Common myeloid progenitor, CD34-positive (primary cell): Measurements from ENCODE around the gene RFX8.
A peak's percentile ranks its signal among the peaks of the same experiment; 100 is the strongest.

ENCODE experiments used
- CTCF ChIA-PET: fragments of 350-600 bp; sonication (Branson Sonifier 250); formaldehyde crosslinking; loops from one replicate; lab custom pipeline; 2021; ENCODE audit warnings: antibody characterized with exemption; lab: Charles Lee
- POLR2A ChIA-PET: fragments of 350-600 bp; sonication (Branson Sonifier 250); formaldehyde crosslinking; loops from one replicate; lab custom pipeline; 2021; ENCODE audit warnings: antibody characterized with exemption; lab: Charles Lee
- DNase-seq, 3 donors: peaks; one replicate each; pipeline versions ENCODE4 v3.0.0 to v3.0.0-alpha.2; 2013
- H3K27ac ChIP-seq, 2 experiments: 1 replicate in 1 of 2; 2 replicates in 1 of 2; pipeline ENCODE4 v1.7.0; 2013; ENCODE audit warnings: inconsistent platforms in 2 of 2, low read length in 2 of 2, mild to moderate bottlenecking in 2 of 2, low read depth in 1 of 2, moderate library complexity in 1 of 2; ENCODE audit not compliant: severe bottlenecking in 2 of 2, insufficient read depth in 1 of 2, poor library complexity in 1 of 2
- H3K27me3 ChIP-seq, 5 experiments: replicated peaks in 2 of 5; 1 replicate in 3 of 5; 2 replicates in 2 of 5; pipeline versions ENCODE4 v1.6.1 to v1.7.0; 2013; ENCODE audit warnings: low read length in 4 of 5, mild to moderate bottlenecking in 2 of 5, moderate library complexity in 2 of 5, inconsistent platforms in 1 of 5; ENCODE audit not compliant: insufficient read depth in 5 of 5, control insufficient read depth in 4 of 5
- H3K36me3 ChIP-seq, 4 experiments: 1 replicate in 2 of 4; 2 replicates in 2 of 4; pipeline versions ENCODE4 v1.6.1 to v1.7.0; 2013; ENCODE audit warnings: low read length in 3 of 4, control low read depth in 1 of 4, mild to moderate bottlenecking in 1 of 4; ENCODE audit not compliant: control insufficient read depth in 4 of 4, insufficient read depth in 4 of 4
- H3K4me1 ChIP-seq, 4 experiments: 1 replicate in 3 of 4; 2 replicates in 1 of 4; pipeline versions ENCODE4 v1.6.1 to v1.7.1; 2013; ENCODE audit warnings: low read length in 3 of 4, mild to moderate bottlenecking in 3 of 4, control low read depth in 1 of 4, inconsistent platforms in 1 of 4, moderate library complexity in 1 of 4; ENCODE audit not compliant: control insufficient read depth in 4 of 4, insufficient read depth in 4 of 4; ENCODE audit errors: control extremely low read depth in 1 of 4
- H3K4me3 ChIP-seq, 7 experiments: 1 replicate in 4 of 7; 2 replicates in 3 of 7; pipeline versions ENCODE4 v1.5.1 to v1.7.0; 2013; ENCODE audit warnings: mild to moderate bottlenecking in 7 of 7, low read length in 6 of 7, moderate library complexity in 6 of 7, inconsistent platforms in 2 of 7, low read depth in 2 of 7, control low read depth in 1 of 7; ENCODE audit not compliant: insufficient read depth in 4 of 7, control insufficient read depth in 1 of 7; ENCODE audit errors: extremely low read depth in 1 of 7
- H3K9me3 ChIP-seq, 5 experiments: 1 replicate in 4 of 5; 2 replicates in 1 of 5; pipeline versions ENCODE4 v1.6.1 to v1.7.1; 2013; ENCODE audit warnings: low read length in 4 of 5, mild to moderate bottlenecking in 2 of 5, inconsistent platforms in 1 of 5, low read depth in 1 of 5, moderate library complexity in 1 of 5; ENCODE audit not compliant: control insufficient read depth in 4 of 5, insufficient read depth in 2 of 5; ENCODE audit errors: control extremely low read depth in 1 of 5
- WGBS: methylation state at CpG from one replicate; pipeline ENCODE4 v1.1.5; 2013; ENCODE audit not compliant: insufficient coverage; 5-methylcytosine and 5-hydroxymethylcytosine counted together

RFX8 gene

GRCh38 chr2:101399021-101399799 is 75.7 kb downstream of the RFX8 start:
- H3K4me3 ChIP-seq = no peak overlapping the region
- H3K27me3 ChIP-seq = no peaks in the 10 kb centered on the region
- POLR2A ChIA-PET = no interaction called here
- peaks cover 0 to 4% (median 0%) of the 10 kb centered on the region in 5 experiments for H3K9me3 ChIP-seq
- CTCF ChIA-PET = interaction anchor here (1.4 to 2.7 kb wide), 4 partner anchors 9 to 23 kb away, joined by 3 to 9 read pairs (median 8); partner anchors contain the start of gene CREG2
- no peak for DNase-seq
- H3K4me1 ChIP-seq = peaks cover 26 to 46% (median 36%) of the 10 kb centered on the region in 4 experiments
- WGBS = 97% methylated on average over 7 of the region's 11 CpGs
- H3K36me3 ChIP-seq = no peaks in the 10 kb centered on the region
- no peak overlapping the region for H3K27ac ChIP-seq

- no peaks in the 10 kb centered on the region for H3K27me3 ChIP-seq
- ChIA-PET CTCF (interaction anchor here (1.4 to 2.7 kb wide), 4 partner anchors 10 to 22 kb away, joined by 3 to 9 read pairs (median 8); partner anchors contain the start of gene CREG2), POLR2A (no interaction called here)
- no peak for DNase-seq
- no peak overlapping the region for H3K4me3 ChIP-seq
- peaks cover 0 to 4% (median 0%) of the 10 kb centered on the region in 5 experiments for H3K9me3 ChIP-seq
- WGBS = 98% methylated on average over 6 of the region's 10 CpGs
- H3K36me3 ChIP-seq = no peaks in the 10 kb centered on the region
- peaks cover 26 to 43% (median 35%) of the 10 kb centered on the region in 4 experiments for H3K4me1 ChIP-seq
- no peak overlapping the region for H3K27ac ChIP-seq
Measured at GRCh38 chr2:101398116-101398821, 76.6 kb downstream of the RFX8 start.

- DNase-seq = no peak
- CTCF ChIA-PET = interaction anchor here (1.2 to 1.3 kb wide), 3 partner anchors 10 to 54 kb away, joined by 3 to 6 read pairs (median 4); no protein-coding TSS in a partner anchor
- no CpG with 5 or more reads among the region's 2 CpGs for WGBS
- H3K4me3 ChIP-seq = no peak overlapping the region
- peaks cover 15 to 24% (median 21%) of the 10 kb centered on the region in 4 experiments for H3K4me1 ChIP-seq
- peaks cover 0 to 4% (median 0%) of the 10 kb centered on the region in 5 experiments for H3K9me3 ChIP-seq
- H3K36me3 ChIP-seq = no peaks in the 10 kb centered on the region
- POLR2A ChIA-PET = no interaction called here
- H3K27ac ChIP-seq = no peak overlapping the region
- H3K27me3 ChIP-seq = no peaks in the 10 kb centered on the region
Measured at GRCh38 chr2:101396316-101396717, 78.6 kb downstream of the RFX8 start.

- H3K36me3 ChIP-seq = no peaks in the 10 kb centered on the region
- no peak overlapping the region for H3K27ac ChIP-seq
- H3K4me1 ChIP-seq = peaks cover 14 to 18% (median 17%) of the 10 kb centered on the region in 4 experiments
- ChIA-PET POLR2A (no interaction called here), CTCF (interaction anchor here (1.2 to 1.3 kb wide), 3 partner anchors 10 to 54 kb away, joined by 3 to 6 read pairs (median 4); no protein-coding TSS in a partner anchor)
- peaks cover 0 to 4% (median 0%) of the 10 kb centered on the region in 5 experiments for H3K9me3 ChIP-seq
- 98% methylated on average over 5 of the region's 6 CpGs for WGBS
- no peak for DNase-seq
- no peaks in the 10 kb centered on the region for H3K27me3 ChIP-seq
- H3K4me3 ChIP-seq = no peak overlapping the region
Measured at GRCh38 chr2:101395545-101396315, 79.2 kb downstream of the RFX8 start.

- no peaks in the 10 kb centered on the region for H3K36me3 ChIP-seq
- H3K4me3 ChIP-seq = no peak overlapping the region
- no peak for DNase-seq
- WGBS = no CpG with 5 or more reads among the region's 4 CpGs
- no peak overlapping the region for H3K27ac ChIP-seq
- H3K27me3 ChIP-seq = peaks cover 5 to 47% (median 24%) of the 10 kb centered on the region in 5 experiments
- H3K4me1 ChIP-seq = peaks cover 3 to 14% (median 12%) of the 10 kb centered on the region in 4 experiments
- H3K9me3 ChIP-seq = peaks cover 0 to 3% (median 0%) of the 10 kb centered on the region in 5 experiments
- POLR2A ChIA-PET = no interaction called here
- CTCF ChIA-PET = interaction anchor here (0.6 to 3.8 kb wide), 18 partner anchors 9 to 236 kb away, joined by 3 to 29 read pairs (median 4); no protein-coding TSS in a partner anchor
Measured at GRCh38 chr2:101388232-101388631, 86.7 kb downstream of the RFX8 start.

- Histone ChIP-seq H3K9me3 (peaks cover 0 to 3% (median 0%) of the 10 kb centered on the region in 5 experiments), H3K4me1 (peaks cover 3 to 14% (median 12%) of the 10 kb centered on the region in 4 experiments), H3K27me3 (peaks cover 5 to 47% (median 24%) of the 10 kb centered on the region in 5 experiments), H3K27ac (no peak within 1 kb of the TSS), H3K36me3 (no peaks in the 10 kb centered on the region), H3K4me3 (peak within 1 kb of the TSS; percentile 43 to 81 (median 66))
- ChIA-PET POLR2A (interaction anchor here (0.6 kb wide), 2 partner anchors 19 to 131 kb away, joined by 3 to 4 read pairs; no protein-coding TSS in a partner anchor), CTCF (interaction anchor here (0.7 to 3.8 kb wide), 24 partner anchors 8 to 237 kb away, joined by 3 to 29 read pairs (median 4); no protein-coding TSS in a partner anchor)
- WGBS = 0% methylated on average over 55 of the region's 79 CpGs
- peak; percentile 59 to 81 (median 76) for DNase-seq
Measured at GRCh38 chr2:101387151-101387834, 87.6 kb downstream of the RFX8 start, which contains the start of gene CREG2. Gene CREG2 (minus strand): TSS chr2:101387503. CDS start chr2:101387457, 46 bp downstream.
